Astrocyte of the hippocampus (primary cell): Measurements from ENCODE around the gene TMEM167A.

Source experiments
- DNase-seq: peaks from one replicate; pipeline ENCODE4 v3.0.0; 2011; ENCODE audit warnings: low read depth, low spot score

TMEM167A gene

DNA sequence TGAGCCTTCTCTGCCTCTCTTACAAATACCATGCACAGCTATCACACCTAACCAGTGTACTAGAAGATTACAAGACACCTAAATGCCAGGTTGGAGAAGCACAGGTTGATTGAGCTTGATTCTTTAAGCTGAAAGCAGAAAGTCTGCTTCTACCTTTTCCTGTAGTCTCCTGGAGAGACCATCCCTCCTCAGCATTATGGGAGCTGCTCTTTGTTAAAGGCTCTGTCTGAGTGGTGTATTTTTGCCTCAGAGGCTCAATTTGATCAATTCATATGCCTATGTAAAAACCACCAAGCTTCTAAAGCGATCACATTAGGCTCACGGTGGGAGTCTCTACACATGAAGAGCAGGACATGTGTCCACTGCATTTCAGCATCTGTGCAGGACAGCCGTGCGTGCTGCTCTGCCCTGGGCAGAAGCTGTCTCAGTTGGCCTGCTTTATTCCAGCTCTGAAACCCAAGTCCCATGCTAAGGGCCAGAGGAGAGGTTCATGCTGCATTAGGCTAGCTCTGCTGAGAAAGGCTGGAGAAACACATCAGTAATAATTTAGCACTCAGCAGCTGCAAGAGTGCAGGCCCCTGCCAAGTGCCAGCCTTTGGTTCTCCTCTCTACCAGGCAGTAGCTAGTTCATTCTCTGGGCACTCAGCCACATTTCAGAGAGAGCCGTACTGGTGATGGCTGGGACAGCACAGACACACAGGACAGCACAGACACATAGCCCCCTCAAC, 41.7 kb downstream of the TMEM167A start:
- peak; percentile 77 for DNase-seq

DNA sequence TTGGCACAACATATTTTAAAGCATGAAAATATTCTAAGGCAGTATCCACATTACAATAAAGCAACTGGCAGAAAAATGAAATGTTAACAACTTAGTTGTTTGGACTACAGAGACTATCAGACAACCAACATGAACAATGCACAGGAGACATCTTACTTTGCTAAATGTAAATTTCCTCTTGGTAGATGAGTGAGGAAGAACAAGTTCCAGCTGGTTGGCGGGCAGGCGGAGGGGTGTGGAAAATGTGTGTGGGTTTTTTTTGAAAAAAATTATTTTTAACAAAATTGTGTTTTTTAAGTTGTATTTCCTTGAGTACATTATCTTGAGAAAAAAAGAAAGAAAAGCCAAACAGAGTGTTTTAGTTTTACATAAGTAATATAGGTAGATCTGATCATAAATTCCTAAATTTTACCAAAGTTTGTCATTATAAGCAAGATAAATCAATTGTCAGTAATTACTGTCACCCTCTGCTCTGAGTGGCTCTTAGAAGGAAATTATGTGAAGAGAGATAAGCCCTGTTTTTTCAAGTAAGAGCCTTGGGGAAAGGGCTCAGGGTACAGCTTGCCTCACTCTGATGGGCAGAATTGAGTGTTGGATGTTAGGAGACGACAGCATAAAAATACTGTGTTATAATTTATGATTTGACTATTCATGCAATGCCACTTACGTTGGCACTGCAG, 42.5 kb downstream of the TMEM167A start:
- DNase-seq, result no peak

DNA sequence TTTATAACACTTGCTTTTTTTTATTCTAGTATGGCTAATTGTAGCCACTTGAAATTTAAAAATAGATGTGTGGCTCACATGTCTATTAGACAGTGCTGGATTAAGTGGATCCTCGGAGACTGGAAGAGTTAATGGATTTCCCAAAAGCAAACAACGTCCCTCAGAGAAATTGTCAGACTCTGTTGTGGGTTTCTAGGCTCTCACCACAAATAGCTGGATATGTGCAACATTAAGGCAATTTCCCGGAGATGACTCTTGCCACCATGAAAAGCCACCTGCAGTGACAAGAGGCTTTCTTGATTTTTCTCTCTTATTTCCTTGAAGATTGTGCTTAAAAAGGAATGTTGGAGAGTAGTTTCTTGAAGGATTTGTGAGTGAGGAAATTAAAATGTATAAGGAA, 43.2 kb downstream of the TMEM167A start:
- DNase-seq, result no peak

DNA sequence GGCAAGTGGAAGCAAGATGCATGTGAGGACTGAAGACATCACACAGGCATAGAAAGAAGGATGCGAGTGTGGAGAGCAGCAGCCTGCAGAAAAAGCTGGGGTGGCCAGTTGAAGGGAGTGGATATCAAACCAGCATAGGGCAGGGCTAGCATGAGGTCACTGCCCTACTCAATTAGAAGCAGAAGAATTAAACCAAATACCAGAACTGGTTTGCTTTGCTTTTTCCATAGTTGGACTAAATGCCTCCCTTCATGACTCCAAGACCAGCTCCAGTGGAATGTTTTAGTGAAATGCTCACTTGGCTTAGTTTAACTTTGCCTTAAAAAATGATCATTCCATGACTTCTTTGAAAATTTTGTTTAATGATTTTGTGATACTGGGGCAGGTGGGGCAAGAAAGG, 45.8 kb downstream of the TMEM167A start:
- DNase-seq, result no peak

DNA sequence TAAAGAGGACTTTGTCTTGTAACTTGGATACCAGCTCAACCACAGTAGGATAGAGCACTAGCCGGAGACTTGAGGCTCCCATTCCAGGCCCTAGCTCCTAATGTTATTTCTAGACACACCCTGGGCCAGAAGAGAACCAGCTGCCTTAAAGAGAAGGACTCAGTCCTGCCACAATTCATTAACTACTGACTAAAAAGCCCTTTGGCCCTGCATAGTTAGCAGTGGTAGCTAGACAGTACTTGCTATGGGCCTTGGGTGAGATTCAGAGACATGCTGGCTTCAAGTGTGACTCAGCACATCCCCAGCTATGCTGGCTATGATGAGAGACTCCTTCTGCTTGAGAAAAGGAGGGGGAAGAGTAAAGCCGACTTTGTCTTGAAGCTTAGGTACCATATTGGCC, 47.3 kb downstream of the TMEM167A start:
- peak; percentile 20 for DNase-seq

DNA sequence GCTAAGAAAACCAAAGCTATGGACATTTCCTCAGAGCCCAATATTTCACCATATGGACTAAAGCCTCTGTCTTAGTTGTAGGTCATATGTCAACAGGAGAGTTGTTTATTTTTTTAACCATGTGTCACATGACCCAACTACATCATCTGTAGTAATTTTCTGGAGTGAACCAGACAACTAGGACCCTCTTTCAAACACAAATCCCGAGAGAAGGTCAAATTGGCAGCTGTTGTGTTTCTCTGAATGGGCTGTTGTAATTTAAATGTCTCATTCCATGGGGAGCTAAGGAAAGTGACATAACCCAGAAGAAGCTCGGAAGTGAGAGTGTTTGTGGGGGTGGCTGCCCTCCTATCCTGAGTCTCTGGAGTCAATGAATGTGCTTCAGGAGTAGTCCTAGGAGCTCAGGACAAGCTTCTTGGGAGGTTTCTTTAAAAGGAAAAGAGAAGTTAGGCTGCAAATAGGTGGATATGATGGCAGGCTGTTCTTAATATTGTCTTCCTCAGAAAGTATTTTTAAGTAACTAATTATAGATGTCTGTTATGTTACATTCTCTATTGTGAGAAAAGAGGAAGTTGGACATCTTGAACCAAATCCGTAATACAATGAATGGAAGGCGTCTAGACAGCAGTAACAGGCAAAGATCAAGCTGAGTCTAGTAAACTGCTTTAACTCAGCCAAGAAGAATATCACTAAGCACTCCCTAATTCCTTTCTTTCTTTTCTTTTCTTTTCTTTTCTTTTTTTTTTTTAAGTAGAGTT, 50.1 kb downstream of the TMEM167A start:
- no peak for DNase-seq

DNA sequence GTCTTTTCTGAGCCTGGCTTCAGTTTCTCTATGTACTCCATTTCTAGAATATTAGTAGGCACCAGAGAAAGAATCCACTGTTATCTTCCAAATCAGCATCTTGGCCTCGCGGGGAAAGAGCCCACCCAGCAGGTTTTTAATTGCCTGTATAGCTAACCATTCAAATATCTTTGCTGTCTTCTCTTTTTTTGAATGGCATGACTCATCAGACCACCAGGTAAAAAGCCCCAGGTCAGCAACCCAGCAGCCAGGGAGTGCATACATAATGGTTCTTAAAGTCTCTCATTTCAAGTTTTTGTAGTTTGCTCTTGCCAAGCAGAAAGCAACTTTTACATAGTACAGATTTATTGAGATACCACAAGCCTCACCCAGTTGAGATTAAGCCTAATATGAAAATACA, 50.7 kb downstream of the TMEM167A start:
- DNase-seq, result no peak

DNA sequence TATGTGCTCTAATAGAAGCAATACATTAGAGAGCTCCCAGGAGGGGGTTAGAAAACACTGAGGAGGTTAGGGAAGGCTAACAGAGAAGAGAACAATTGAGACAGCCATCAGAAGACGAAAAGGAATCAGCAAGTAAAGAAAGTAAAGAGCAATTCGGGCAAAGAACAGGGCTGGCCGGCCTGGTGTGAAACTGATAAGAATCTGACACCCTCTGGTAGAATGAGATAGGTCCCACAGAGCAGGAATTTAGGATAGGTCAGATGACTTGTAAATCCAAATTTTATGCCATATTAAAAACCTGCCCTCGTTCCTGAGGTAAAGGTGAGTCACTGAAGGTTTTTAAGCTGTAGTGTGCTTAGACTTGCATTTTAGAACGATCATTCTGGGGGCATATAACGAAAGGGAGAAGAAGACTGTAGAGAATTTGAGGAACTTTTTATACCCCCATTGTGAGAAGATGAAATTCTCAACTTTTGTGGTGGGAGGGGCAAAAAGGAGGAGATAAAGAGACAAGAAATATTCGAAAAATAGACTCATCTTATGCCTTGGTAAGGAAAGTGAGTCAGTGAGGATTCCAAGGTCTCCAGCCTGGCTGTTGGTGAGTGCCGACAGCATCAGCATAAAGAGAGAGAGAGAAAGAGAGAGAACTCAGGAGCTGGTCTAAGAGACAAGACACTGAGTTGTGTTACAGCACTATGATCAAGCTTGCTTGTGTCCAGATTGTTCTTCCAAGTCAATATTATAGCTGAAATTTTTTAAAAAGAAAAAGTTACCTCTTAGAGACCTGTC, 51.3 kb downstream of the TMEM167A start:
- no peak for DNase-seq

DNA sequence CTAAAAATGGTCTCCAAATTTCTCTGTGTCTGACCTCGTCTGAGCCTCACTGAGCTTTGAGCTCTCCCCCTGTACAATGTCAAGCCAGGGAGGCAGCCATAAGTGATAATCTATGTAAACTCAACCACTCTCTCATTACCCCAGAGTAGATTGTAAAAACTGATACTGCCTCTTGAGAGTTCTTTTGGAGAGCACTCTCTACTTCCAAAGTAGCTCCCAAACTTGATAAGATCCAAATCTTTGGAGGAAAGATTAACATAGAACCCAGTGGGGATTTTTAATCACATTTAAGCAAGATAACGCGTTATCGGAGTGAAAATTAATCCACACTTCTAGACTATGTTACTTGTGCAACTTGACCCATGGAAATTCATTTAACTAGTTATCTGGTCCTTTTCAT, 54.9 kb downstream of the TMEM167A start:
- DNase-seq, result no peak

DNA sequence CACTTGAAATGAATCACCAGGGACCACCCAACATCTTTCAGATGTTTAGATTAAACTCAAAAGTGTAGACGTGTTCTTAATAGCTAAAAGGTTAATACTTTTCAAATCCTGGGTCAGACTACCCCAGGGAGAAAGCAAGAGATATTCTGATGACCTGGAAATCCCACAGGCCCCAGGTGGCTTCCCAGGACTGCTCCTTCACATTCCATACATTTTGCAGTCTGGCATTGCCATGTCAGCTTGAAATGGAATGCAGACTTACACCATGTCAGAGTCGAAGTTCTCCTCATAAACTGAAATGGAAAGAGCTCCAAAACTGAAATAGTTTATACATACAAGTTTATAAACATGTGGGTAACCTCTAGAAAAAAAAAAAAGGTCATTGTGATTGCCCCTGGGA, 61.5 kb downstream of the TMEM167A start:
- DNase-seq, result peak; percentile 30

DNA sequence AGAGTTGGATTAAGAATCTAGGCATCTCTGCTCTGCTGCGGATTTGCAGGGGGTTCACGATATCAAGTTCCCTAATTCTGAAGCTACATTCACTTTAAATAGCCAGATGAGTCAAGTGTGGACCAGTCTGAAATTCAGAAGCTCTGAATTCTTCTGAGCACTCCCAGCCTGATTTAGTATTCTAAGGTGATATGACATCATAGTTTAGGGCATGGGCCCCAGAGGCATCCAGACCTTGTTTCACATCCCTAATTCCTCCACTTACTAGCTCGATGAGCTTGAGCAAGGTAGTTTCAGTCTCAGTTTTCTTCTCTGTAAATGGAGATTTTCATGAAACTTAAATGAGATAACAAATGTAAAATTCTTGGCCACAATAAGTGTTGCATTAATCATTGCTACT, 65.2 kb downstream of the TMEM167A start:
- DNase-seq, result no peak

DNA sequence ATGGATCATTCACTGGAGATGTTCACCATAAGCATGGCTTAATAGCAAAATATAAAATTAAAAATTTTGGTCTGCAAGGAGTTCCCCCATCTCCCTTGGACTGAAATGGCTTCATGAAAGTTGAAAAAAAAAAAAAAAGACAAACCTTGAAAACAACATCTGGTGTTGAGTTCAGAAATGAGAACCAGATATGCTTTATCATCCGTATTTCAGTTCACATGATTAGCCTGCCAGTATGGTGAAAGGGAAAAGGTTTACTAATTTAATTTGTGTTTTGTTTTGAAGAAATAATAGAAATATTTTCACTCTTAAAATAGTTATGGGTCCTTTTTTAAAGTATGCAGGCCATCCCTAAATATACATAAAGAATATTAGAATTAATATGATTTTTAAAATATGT, 67.8 kb downstream of the TMEM167A start:
- no peak for DNase-seq

DNA sequence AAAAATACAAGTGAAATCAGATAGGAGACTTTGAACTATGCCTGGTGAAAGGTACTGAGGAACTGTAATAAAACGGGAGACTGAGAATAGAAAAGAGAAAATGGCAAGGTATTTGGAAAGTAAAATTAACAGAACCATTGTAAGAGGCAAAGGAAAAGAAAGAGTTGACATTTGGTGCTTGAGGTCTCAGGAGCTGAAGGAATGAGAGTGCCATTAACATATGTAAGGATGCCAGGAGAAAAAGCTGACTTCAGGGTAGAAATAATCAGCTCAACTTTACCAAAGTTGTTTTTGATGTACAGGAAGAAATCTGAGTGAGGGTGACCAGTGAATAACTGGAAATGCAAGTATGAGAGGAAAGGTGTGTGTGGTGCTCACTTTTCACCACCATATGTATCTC, 69.4 kb downstream of the TMEM167A start:
- DNase-seq, result no peak

DNA sequence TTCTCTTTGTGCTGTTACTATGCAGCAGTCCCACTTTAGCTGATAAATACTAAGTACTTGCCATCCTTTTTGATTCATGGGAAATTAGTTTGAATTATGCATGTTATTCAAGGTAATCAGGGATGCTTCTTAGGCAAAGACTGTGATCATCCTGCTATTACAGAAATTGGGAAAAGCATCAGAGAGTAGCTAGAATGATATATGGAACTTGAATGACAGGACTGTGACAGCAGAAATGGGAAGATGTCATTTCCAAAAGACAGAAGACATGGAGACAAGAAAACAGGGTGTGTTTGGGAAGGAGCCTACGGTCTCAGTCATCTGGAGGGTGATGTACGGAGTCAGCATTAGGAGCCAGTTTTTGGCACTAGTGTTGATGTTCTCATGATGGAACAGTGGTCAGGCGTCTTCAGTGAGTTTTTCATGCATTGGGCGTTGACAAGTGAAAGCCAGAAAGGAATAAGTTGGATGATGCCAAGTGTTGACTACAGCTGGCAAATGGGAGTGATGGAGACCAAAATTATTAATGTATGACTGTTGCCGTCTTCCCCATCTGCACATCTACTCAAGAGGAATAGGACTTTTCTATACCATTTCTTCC, 70.4 kb downstream of the TMEM167A start:
- no peak for DNase-seq

DNA sequence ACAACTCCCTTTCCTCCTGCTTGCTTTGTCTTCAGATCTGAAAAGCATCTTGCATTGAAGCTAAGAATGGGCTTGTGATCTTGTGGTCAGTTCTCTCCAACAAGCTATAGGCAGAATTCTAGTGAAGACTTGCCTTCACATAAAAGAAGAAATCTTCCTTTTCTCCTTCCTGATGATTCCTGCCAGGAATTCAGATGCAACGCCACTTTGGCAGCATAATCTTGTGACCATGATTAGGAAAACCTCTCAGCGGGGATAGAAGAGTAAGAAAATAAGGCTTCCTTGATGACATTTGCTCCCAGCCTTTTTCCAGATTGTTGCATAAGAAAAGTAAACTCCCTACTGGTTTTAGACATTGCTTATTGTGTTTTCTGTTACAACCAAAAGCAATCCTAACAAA, 73.4 kb downstream of the TMEM167A start:
- no peak for DNase-seq
